IMR-90 (cell line): Measurements from ENCODE around the gene GRIK1. TPM values are rescaled to one million over a fixed set of nuclear protein-coding genes. Genes with fewer than 3 reads are reported as not detected.

Experiments
- ATAC-seq: fragments of 200-7000 bp; cut with Tn5 transposase; 2 replicates; pipeline ENCODE4 v1.9.1; 2020; ENCODE audit warnings: low read depth, mild to moderate bottlenecking, moderate library complexity
- BruUV-seq: library from RNA; stranded (reverse); fragments of 400-500 nt; replicated peaks from 2 replicates; lab custom pipeline; 2021; lab: Mats Ljungman, UMichigan
- CTCF ChIA-PET: fragments of 300-600 bp; formaldehyde crosslinking; extraction: SDS; loops from one replicate; lab custom pipeline; 2021; ENCODE audit warnings: antibody characterized with exemption; lab: Yijun Ruan, JAX
- POLR2A ChIA-PET: fragments of 300-600 bp; sonication (Branson Sonifier 250); formaldehyde crosslinking; loops from one replicate; lab custom pipeline; 2022; ENCODE audit warnings: antibody characterized with exemption; ENCODE audit not compliant: unreplicated experiment; lab: Charles Lee
- DNase-seq: peaks from one replicate; pipeline ENCODE4 v3.0.0; 2013
- H2AFZ ChIP-seq: replicated peaks from 2 replicates; pipeline ENCODE3; 2013; ENCODE audit warnings: low read length, mild to moderate bottlenecking; ENCODE audit not compliant: poor library complexity
- H2AK5ac ChIP-seq: 2 replicates; pipeline ENCODE4 v1.6.1; 2013; ENCODE audit warnings: low read depth, low read length, inconsistent platforms
- H2AK9ac ChIP-seq: replicated peaks from 2 replicates; pipeline ENCODE3; 2013; ENCODE audit warnings: mild to moderate bottlenecking, low read depth, low read length, moderate library complexity; ENCODE audit not compliant: poor library complexity
- H2BK120ac ChIP-seq: 2 replicates; pipeline ENCODE4 v1.6.1; 2013; ENCODE audit warnings: low read depth, low read length, inconsistent platforms
- H2BK15ac ChIP-seq: 3 replicates; pipeline ENCODE4 v1.6.1; 2013; ENCODE audit warnings: low read depth, low read length, inconsistent platforms
- H2BK20ac ChIP-seq: 2 replicates; pipeline ENCODE4 v1.6.1; 2013; ENCODE audit warnings: low read depth, mild to moderate bottlenecking, inconsistent platforms, low read length, moderate library complexity
- H2BK5ac ChIP-seq: 2 replicates; pipeline ENCODE4 v1.6.1; 2013; ENCODE audit warnings: mild to moderate bottlenecking, low read depth, low read length, inconsistent platforms; ENCODE audit not compliant: poor library complexity, severe bottlenecking
- H3K14ac ChIP-seq: replicated peaks from 2 replicates; pipeline ENCODE4 v1.6.1; 2013; ENCODE audit warnings: low read depth, low read length, inconsistent platforms
- H3K18ac ChIP-seq: 2 replicates; pipeline ENCODE4 v1.6.1; 2013; ENCODE audit warnings: low read depth, low read length, control low read depth
- H3K23ac ChIP-seq: 2 replicates; pipeline ENCODE4 v1.6.1; 2013; ENCODE audit warnings: low read depth, low read length, inconsistent platforms
- H3K27ac ChIP-seq: 2 replicates; pipeline ENCODE4 v1.5.1; 2013; ENCODE audit warnings: mild to moderate bottlenecking, control low read depth, low read length; ENCODE audit not compliant: insufficient read depth
- H3K27me3 ChIP-seq: 2 replicates; pipeline ENCODE4 v1.6.1; 2013; ENCODE audit warnings: low read length; ENCODE audit not compliant: control insufficient read depth, insufficient read depth
- H3K36me3 ChIP-seq: 2 replicates; pipeline ENCODE4 v1.6.1; 2013; ENCODE audit warnings: low read length, mixed read lengths; ENCODE audit not compliant: control insufficient read depth, insufficient read depth
- H3K4ac ChIP-seq: 2 replicates; pipeline ENCODE4 v1.6.1; 2013; ENCODE audit warnings: low read depth, low read length, inconsistent platforms
- H3K4me1 ChIP-seq: 2 replicates; pipeline ENCODE4 v1.6.1; 2013; ENCODE audit warnings: low read length, mixed read lengths; ENCODE audit not compliant: control insufficient read depth, insufficient read depth
- H3K4me2 ChIP-seq: 2 replicates; pipeline ENCODE4 v1.6.1; 2013; ENCODE audit warnings: low read depth, mild to moderate bottlenecking, control low read depth, low read length, moderate library complexity
- H3K4me3 ChIP-seq: 2 replicates; pipeline ENCODE4 v1.5.1; 2013; ENCODE audit warnings: low read depth, mild to moderate bottlenecking, control low read depth, low read length, moderate library complexity; ENCODE audit not compliant: insufficient read depth
- H3K56ac ChIP-seq: 2 replicates; pipeline ENCODE4 v1.6.1; 2013; ENCODE audit warnings: low read length, inconsistent platforms; ENCODE audit not compliant: insufficient read depth; ENCODE audit errors: extremely low read depth
- H3K79me1 ChIP-seq, 2 experiments: 2 replicates each; pipeline ENCODE4 v1.6.1; 2013; ENCODE audit warnings: low read length in 2 of 2, inconsistent platforms in 1 of 2, low read depth in 1 of 2
- H3K9ac ChIP-seq: 2 replicates; pipeline ENCODE4 v1.6.1; 2013; ENCODE audit warnings: low read depth, low read length, control low read depth
- H3K9me1 ChIP-seq: 2 replicates; pipeline ENCODE4 v1.6.1; 2013; ENCODE audit warnings: low read length, inconsistent platforms; ENCODE audit not compliant: insufficient read depth
- H3K9me3 ChIP-seq: 2 replicates; pipeline ENCODE4 v1.6.1; 2013; ENCODE audit warnings: low read length; ENCODE audit not compliant: control insufficient read depth, insufficient read depth
- H4K20me1 ChIP-seq: 2 replicates; pipeline ENCODE4 v1.6.1; 2013; ENCODE audit warnings: low read length, inconsistent platforms; ENCODE audit not compliant: insufficient read depth
- H4K5ac ChIP-seq: 2 replicates; pipeline ENCODE4 v1.6.1; 2013; ENCODE audit warnings: mild to moderate bottlenecking, low read depth, low read length, control low read depth
- H4K8ac ChIP-seq, 2 experiments: 2 replicates each; pipeline ENCODE4 v1.6.1; 2013; ENCODE audit warnings: low read depth in 2 of 2, low read length in 2 of 2, control low read depth in 1 of 2, inconsistent platforms in 1 of 2
- H4K91ac ChIP-seq: 2 replicates; pipeline ENCODE4 v1.6.1; 2013; ENCODE audit warnings: low read depth, low read length, inconsistent platforms; ENCODE audit not compliant: insufficient read depth
- BHLHE40 ChIP-seq: fragments of 150-350 bp; IDR thresholded peaks from 2 replicates; pipeline ENCODE4 v1.6.1; 2016; ENCODE audit warnings: mild to moderate bottlenecking, low read depth, low read length
- CHD1 ChIP-seq: IDR thresholded peaks from 2 replicates; pipeline ENCODE4 v1.6.1; 2012; ENCODE audit warnings: low read depth, low read length, improper control_type of control experiment
- FOS ChIP-seq: fragments of 150-350 bp; IDR thresholded peaks from 2 replicates; pipeline ENCODE4 v1.6.1; 2016; ENCODE audit warnings: low read depth, low read length
- MAFK ChIP-seq: IDR thresholded peaks from 2 replicates; pipeline ENCODE4 v1.6.1; 2012; ENCODE audit warnings: low read depth, low read length, improper control_type of control experiment
- MAZ ChIP-seq: IDR thresholded peaks from 2 replicates; pipeline ENCODE4 v1.6.1; 2012; ENCODE audit warnings: low read depth, mild to moderate bottlenecking, low read length, improper control_type of control experiment, moderate library complexity, borderline replicate concordance
- NFE2L2 ChIP-seq: fragments of 150-350 bp; IDR thresholded peaks from 2 replicates; pipeline ENCODE4 v1.6.1; 2016; ENCODE audit warnings: low read depth, mild to moderate bottlenecking, low read length
- POLR2A ChIP-seq: IDR thresholded peaks from 2 replicates; pipeline ENCODE4 v1.6.1; 2012; ENCODE audit warnings: mild to moderate bottlenecking, low read depth, low read length
- RAD21 ChIP-seq: IDR thresholded peaks from 2 replicates; pipeline ENCODE4 v1.6.1; 2012; ENCODE audit warnings: low read length, improper control_type of control experiment
- RCOR1 ChIP-seq: IDR thresholded peaks from 2 replicates; pipeline ENCODE4 v1.6.1; 2012; ENCODE audit warnings: mild to moderate bottlenecking, low read length, improper control_type of control experiment; ENCODE audit not compliant: insufficient replicate concordance
- RFX5 ChIP-seq: IDR thresholded peaks from 2 replicates; pipeline ENCODE4 v1.8.0; 2012; ENCODE audit warnings: low read depth, mild to moderate bottlenecking, low read length, moderate library complexity
- WGBS, 2 experiments: methylation state at CpG; one replicate each; pipeline versions ENCODE4 v1.1.5 to v1.1.7; 2013; ENCODE audit warnings: missing lambda C conversion rate in 2 of 2; ENCODE audit not compliant: insufficient read length in 1 of 2; ENCODE audit errors: extremely low coverage in 2 of 2; 5-methylcytosine and 5-hydroxymethylcytosine counted together
- dilution Hi-C: fragments of 300-500 bp; cut with HindIII; formaldehyde crosslinking; loops from one replicate; pipeline ENCODE4 v1.14.3; 2018; ENCODE audit warnings: low sequenced_read_pairs; ENCODE audit not compliant: unreplicated experiment
- in situ Hi-C: fragments of 300-500 bp; cut with MboI; formaldehyde crosslinking; loops from 3 replicates; pipeline ENCODE4 v1.14.3; 2019; ENCODE audit warnings: low sequenced_read_pairs, inconsistent platforms, mixed read lengths
- intact Hi-C: fragments of 100-400 bp; cut with micrococcal nuclease; formaldehyde crosslinking; loops from 2 replicates; pipeline ENCODE4 v1.10.0; 2022
- polyA plus RNA-seq, 3 experiments: library from polyadenylated mRNA; depleted of rRNA; stranded (reverse); fragments of >200 nt; gene quantifications; 2 replicates each; pipeline ENCODE4 v1.2.3, GENCODE V29; 2012; ENCODE audit warnings: low replicate concordance in 1 of 3
- total RNA-seq: library from RNA; depleted of rRNA; stranded (reverse); fragments of >200 nt; gene quantifications from 2 replicates; pipeline ENCODE4 v1.2.3, GENCODE V29; 2012
- TF ChIP-seq, protein P1 (sequence below): fragments of 150-350 bp; IDR thresholded peaks from 2 replicates; pipeline ENCODE4 v1.6.1; 2016; ENCODE audit warnings: low read depth, mild to moderate bottlenecking, low read length, moderate library complexity, borderline replicate concordance
- TF ChIP-seq, protein P2 (sequence below): fragments of 150-350 bp; IDR thresholded peaks from 2 replicates; pipeline ENCODE4 v1.6.1; 2017; ENCODE audit warnings: mild to moderate bottlenecking, antibody characterized with exemption, low read length, low read depth
- TF ChIP-seq, protein P3 (sequence below): conservative IDR thresholded peaks from 2 replicates; pipeline ENCODE4 v1.5.1; 2012; ENCODE audit warnings: mild to moderate bottlenecking, low read depth, low read length, improper control_type of control experiment

GRIK1 gene
- total and polyA plus RNA-seq, 2 of the 4 experiments (the other 2 are of a cell fraction): not detected

DNA sequence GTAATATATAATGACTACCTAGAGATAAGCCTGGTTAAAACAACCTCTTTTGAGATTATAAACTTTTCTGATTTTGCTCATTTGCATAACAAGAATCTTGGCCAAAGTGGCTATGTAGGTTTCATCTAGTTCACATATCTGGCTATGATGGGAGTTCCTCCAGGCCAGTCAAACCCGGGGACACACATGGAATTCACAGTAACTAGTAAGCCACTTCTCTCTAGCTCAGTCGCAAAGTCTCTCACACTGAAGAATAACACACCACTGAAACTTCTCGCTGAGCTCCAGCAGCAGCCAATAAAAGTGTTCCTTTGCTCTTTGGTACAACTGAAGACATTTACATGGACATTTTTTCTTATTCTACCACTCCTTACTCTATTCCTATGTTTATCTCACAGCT is 36.0 kb upstream of the GRIK1 start:
- no peak overlapping the region for H2AK9ac ChIP-seq
- no peaks in the 10 kb centered on the region for H4K20me1 ChIP-seq
- no peak overlapping the region for H2BK5ac ChIP-seq
- no peak overlapping the region for H3K18ac ChIP-seq
- dilution Hi-C loops: no loop called here
- H2AFZ ChIP-seq: no peak overlapping the region
- H3K9me1 ChIP-seq: no peaks in the 10 kb centered on the region
- H3K4me2 ChIP-seq: no peak overlapping the region
- no peak overlapping the region for H3K23ac ChIP-seq
- H3K27me3 ChIP-seq: no peaks in the 10 kb centered on the region
- CTCF ChIA-PET: no interaction called here
- TF ChIP-seq BHLHE40 (no peak), RAD21 (no peak), POLR2A (no peak), RFX5 (no peak), FOS (no peak), RCOR1 (no peak), MAZ (no peak), NFE2L2 (no peak), CHD1 (no peak), MAFK (no peak)
- TF ChIP-seq, protein P1, sequence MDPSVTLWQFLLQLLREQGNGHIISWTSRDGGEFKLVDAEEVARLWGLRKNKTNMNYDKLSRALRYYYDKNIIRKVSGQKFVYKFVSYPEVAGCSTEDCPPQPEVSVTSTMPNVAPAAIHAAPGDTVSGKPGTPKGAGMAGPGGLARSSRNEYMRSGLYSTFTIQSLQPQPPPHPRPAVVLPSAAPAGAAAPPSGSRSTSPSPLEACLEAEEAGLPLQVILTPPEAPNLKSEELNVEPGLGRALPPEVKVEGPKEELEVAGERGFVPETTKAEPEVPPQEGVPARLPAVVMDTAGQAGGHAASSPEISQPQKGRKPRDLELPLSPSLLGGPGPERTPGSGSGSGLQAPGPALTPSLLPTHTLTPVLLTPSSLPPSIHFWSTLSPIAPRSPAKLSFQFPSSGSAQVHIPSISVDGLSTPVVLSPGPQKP: no peak
- TF ChIP-seq, protein P2, sequence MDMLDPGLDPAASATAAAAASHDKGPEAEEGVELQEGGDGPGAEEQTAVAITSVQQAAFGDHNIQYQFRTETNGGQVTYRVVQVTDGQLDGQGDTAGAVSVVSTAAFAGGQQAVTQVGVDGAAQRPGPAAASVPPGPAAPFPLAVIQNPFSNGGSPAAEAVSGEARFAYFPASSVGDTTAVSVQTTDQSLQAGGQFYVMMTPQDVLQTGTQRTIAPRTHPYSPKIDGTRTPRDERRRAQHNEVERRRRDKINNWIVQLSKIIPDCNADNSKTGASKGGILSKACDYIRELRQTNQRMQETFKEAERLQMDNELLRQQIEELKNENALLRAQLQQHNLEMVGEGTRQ: no peak
- TF ChIP-seq, protein P3, sequence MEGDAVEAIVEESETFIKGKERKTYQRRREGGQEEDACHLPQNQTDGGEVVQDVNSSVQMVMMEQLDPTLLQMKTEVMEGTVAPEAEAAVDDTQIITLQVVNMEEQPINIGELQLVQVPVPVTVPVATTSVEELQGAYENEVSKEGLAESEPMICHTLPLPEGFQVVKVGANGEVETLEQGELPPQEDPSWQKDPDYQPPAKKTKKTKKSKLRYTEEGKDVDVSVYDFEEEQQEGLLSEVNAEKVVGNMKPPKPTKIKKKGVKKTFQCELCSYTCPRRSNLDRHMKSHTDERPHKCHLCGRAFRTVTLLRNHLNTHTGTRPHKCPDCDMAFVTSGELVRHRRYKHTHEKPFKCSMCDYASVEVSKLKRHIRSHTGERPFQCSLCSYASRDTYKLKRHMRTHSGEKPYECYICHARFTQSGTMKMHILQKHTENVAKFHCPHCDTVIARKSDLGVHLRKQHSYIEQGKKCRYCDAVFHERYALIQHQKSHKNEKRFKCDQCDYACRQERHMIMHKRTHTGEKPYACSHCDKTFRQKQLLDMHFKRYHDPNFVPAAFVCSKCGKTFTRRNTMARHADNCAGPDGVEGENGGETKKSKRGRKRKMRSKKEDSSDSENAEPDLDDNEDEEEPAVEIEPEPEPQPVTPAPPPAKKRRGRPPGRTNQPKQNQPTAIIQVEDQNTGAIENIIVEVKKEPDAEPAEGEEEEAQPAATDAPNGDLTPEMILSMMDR: no peak
- no peaks in the 10 kb centered on the region for H3K4me1 ChIP-seq
- no peak overlapping the region for H4K91ac ChIP-seq
- H3K9me3 ChIP-seq: no peaks in the 10 kb centered on the region
- H4K5ac ChIP-seq: no peak overlapping the region
- POLR2A ChIA-PET: no interaction called here
- intact Hi-C loops: no loop called here
- no peaks in the 10 kb centered on the region for H3K79me1 ChIP-seq
- H3K4me3 ChIP-seq: no peak overlapping the region
- H4K8ac ChIP-seq: no peak overlapping the region
- H3K36me3 ChIP-seq: no peaks in the 10 kb centered on the region
- BruUV-seq: no TSS peak
- ATAC-seq (no peak), DNase-seq (no peak)
- H3K9ac ChIP-seq: no peak overlapping the region
- H2BK120ac ChIP-seq: no peak overlapping the region
- 50% methylated on average over 1 of the region's 3 CpGs; no CpG with 5 or more reads in 1 of the 2 experiments for WGBS, 2 experiments
- no peak overlapping the region for H3K56ac ChIP-seq
- no peak overlapping the region for H3K4ac ChIP-seq
- H3K27ac ChIP-seq: no peak overlapping the region
- no peak overlapping the region for H3K14ac ChIP-seq
- in situ Hi-C loops: no loop called here
- no peak overlapping the region for H2BK15ac ChIP-seq
- no peak overlapping the region for H2AK5ac ChIP-seq
- no peak overlapping the region for H2BK20ac ChIP-seq
